ENCODE results near the gene DZANK1. TPM values are rescaled to one million over a fixed set of nuclear protein-coding genes. Genes with fewer than 3 reads are reported as not detected.

Gene DZANK1
- total and polyA plus RNA-seq, 9 of the 15 experiments (the other 6 are each of a cell fraction or from before 2014, with no cell fraction given) = 0.04 to 0.18 (median 0.11) TPM; not detected in 2

GRCh38 chr20:18466894-18467730 lies at the start of gene DZANK1, which contains the start of gene POLR3F (continued):
- TF ChIP-seq FOS (IDR thresholded peaks at IDR 0.05; ENCODE audit: extremely low read depth, insufficient read length) (no peak), ZNF507 (tag; conservative IDR thresholded peaks at IDR 0.05) (no peak), NR2C2 (CRISPR knock-in tag; IDR thresholded peaks at IDR 0.05) (no peak), NR2C2 (tag; IDR thresholded peaks at IDR 0.05) (peak; percentile 26; the same call in 1 of the 2 replicates), TEAD4 (IDR thresholded peaks at IDR 0.05; ENCODE audit: low read length) (no peak), TEAD4 (CRISPR knock-in tag; IDR thresholded peaks at IDR 0.05; ENCODE audit: borderline replicate concordance) (no peak), EZH2 (IDR thresholded peaks at IDR 0.05; ENCODE audit: borderline replicate concordance, low read depth, low read length) (no peak), ZBTB34 (CRISPR knock-in tag; IDR thresholded peaks at IDR 0.05) (no peak), MTA1 (IDR thresholded peaks at IDR 0.05; ENCODE audit: borderline replicate concordance) (peak; percentile 99), NR2F6 (CRISPR knock-in tag; IDR thresholded peaks at IDR 0.05) (no peak), NFYB (IDR thresholded peaks at IDR 0.05; ENCODE audit: extremely low read depth, insufficient read length) (peak; percentile 35), KAT2B (IDR thresholded peaks at IDR 0.05; ENCODE audit: low read depth, low read length) (no peak), EP400 (IDR thresholded peaks at IDR 0.05) (peak; percentile 66), E2F4 (CRISPR knock-in tag; IDR thresholded peaks at IDR 0.05; ENCODE audit: low read depth) (no peak), XRCC5 (IDR thresholded peaks at IDR 0.05; ENCODE audit: low read depth, low read length) (peak; percentile 78; the same call in 1 of the 2 replicates), XRCC3 (IDR thresholded peaks at IDR 0.05) (no peak), ARHGAP35 (IDR thresholded peaks at IDR 0.05; ENCODE audit: partially characterized antibody) (no peak), SMC3 (conservative IDR thresholded peaks at IDR 0.05; ENCODE audit: insufficient read depth, low read depth, low read length) (no peak), CBX3 (IDR thresholded peaks at IDR 0.05; ENCODE audit: borderline replicate concordance in 1 of 2, low read length in 2 of 2) (no peak), HOMEZ (CRISPR knock-in tag; IDR thresholded peaks at IDR 0.05) (no peak)
- TF ChIP-seq, protein P1, sequence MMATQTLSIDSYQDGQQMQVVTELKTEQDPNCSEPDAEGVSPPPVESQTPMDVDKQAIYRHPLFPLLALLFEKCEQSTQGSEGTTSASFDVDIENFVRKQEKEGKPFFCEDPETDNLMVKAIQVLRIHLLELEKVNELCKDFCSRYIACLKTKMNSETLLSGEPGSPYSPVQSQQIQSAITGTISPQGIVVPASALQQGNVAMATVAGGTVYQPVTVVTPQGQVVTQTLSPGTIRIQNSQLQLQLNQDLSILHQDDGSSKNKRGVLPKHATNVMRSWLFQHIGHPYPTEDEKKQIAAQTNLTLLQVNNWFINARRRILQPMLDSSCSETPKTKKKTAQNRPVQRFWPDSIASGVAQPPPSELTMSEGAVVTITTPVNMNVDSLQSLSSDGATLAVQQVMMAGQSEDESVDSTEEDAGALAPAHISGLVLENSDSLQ (IDR thresholded peaks at IDR 0.05) = peak; percentile 15; the same call in 1 of the 2 replicates
